Brain microvascular endothelial cell (primary cell): ENCODE data around the gene CDC42EP3.
A peak's percentile ranks its signal among the peaks of the same experiment; 100 is the strongest.

ENCODE experiments used
- DNase-seq: peaks from one replicate; pipeline ENCODE4 v3.0.0-alpha.2; 2020
- H3K27ac ChIP-seq: fragments of 250-450 bp; sonication (Bioruptor Pico); 2 replicates; pipeline ENCODE4 v1.5.1; 2020; ENCODE audit warnings: mild to moderate bottlenecking, moderate library complexity
- H3K27me3 ChIP-seq: fragments of 250-450 bp; sonication (Bioruptor Pico); replicated peaks from 2 replicates; pipeline ENCODE4 v1.5.1; 2020; ENCODE audit warnings: mild to moderate bottlenecking
- H3K36me3 ChIP-seq: fragments of 250-450 bp; sonication (Bioruptor Pico); replicated peaks from 2 replicates; pipeline ENCODE4 v1.5.1; 2020; ENCODE audit warnings: mild to moderate bottlenecking
- H3K4me3 ChIP-seq: 2 replicates; pipeline ENCODE4 v1.5.1; 2011; ENCODE audit warnings: low read depth, mild to moderate bottlenecking, control low read depth, low read length, moderate library complexity
- CTCF ChIP-seq: IDR thresholded peaks from 2 replicates; pipeline ENCODE4 v1.5.1; 2011; ENCODE audit warnings: low read depth, mild to moderate bottlenecking, moderate library complexity, low read length, control low read depth, inconsistent platforms; ENCODE audit errors: missing control alignments
- in situ Hi-C: cut with HindIII; loops from 2 replicates; pipeline ENCODE4 v1.10.0; 2017; ENCODE audit warnings: low sequenced_read_pairs, low pct_ligation_motif_present

CDC42EP3 gene

GRCh38 chr2:37654419-37654818 lies 17.0 kb downstream of the CDC42EP3 start:
- Histone ChIP-seq H3K27me3 (no peaks in the 10 kb centered on the region), H3K27ac (peak overlapping the region; percentile 70), H3K4me3 (no peak overlapping the region), H3K36me3 (peaks cover 28% of the 10 kb centered on the region)
- no peak for TF ChIP-seq CTCF
- in situ Hi-C loops, result no loop called here
- DNase-seq, result no peak

- in situ Hi-C loops, result no loop called here
- H3K27ac ChIP-seq, result peak overlapping the region; percentile 70
- no peaks in the 10 kb centered on the region for H3K27me3 ChIP-seq
- peaks cover 28% of the 10 kb centered on the region for H3K36me3 ChIP-seq
- DNase-seq, result no peak
- H3K4me3 ChIP-seq, result no peak overlapping the region
- no peak for TF ChIP-seq CTCF
Observed at GRCh38 chr2:37653805-37654378, 17.6 kb downstream of the CDC42EP3 start.

GRCh38 chr2:37653093-37653492 lies 18.3 kb downstream of the CDC42EP3 start:
- in situ Hi-C loops, result no loop called here
- H3K36me3 ChIP-seq, result peaks cover 30% of the 10 kb centered on the region
- no peak for DNase-seq
- peak overlapping the region; percentile 70 for H3K27ac ChIP-seq
- H3K4me3 ChIP-seq, result no peak overlapping the region
- no peak for TF ChIP-seq CTCF
- H3K27me3 ChIP-seq, result no peaks in the 10 kb centered on the region

- Histone ChIP-seq H3K36me3 (peaks cover 38% of the 10 kb centered on the region), H3K4me3 (no peak overlapping the region), H3K27me3 (no peaks in the 10 kb centered on the region), H3K27ac (peak overlapping the region; percentile 38)
- TF ChIP-seq CTCF, result no peak
- peak; percentile 79 for DNase-seq
- in situ Hi-C loops, result no loop called here
Observed at GRCh38 chr2:37652199-37652640, 19.2 kb downstream of the CDC42EP3 start.

- Histone ChIP-seq H3K27ac (no peak overlapping the region), H3K4me3 (no peak overlapping the region), H3K36me3 (peaks cover 40% of the 10 kb centered on the region), H3K27me3 (no peaks in the 10 kb centered on the region)
- no peak for TF ChIP-seq CTCF
- DNase-seq, result no peak
- in situ Hi-C loops, result no loop called here
Observed at GRCh38 chr2:37650548-37651093, 20.8 kb downstream of the CDC42EP3 start.

- no peak for DNase-seq
- TF ChIP-seq CTCF, result no peak
- H3K27me3 ChIP-seq, result no peaks in the 10 kb centered on the region
- H3K4me3 ChIP-seq, result no peak overlapping the region
- peaks cover 42% of the 10 kb centered on the region for H3K36me3 ChIP-seq
- in situ Hi-C loops, result no loop called here
- no peak overlapping the region for H3K27ac ChIP-seq
Observed at GRCh38 chr2:37649518-37649917, 21.9 kb downstream of the CDC42EP3 start.
